ENCODE measurements around the gene ERMP1. TPM values are rescaled to one million over a fixed set of nuclear protein-coding genes. Genes with fewer than 3 reads are reported as not detected.

The ERMP1 gene
- total and polyA plus RNA-seq, 4 donors: 3.1 to 21.5 (median 13.0) TPM

DNA sequence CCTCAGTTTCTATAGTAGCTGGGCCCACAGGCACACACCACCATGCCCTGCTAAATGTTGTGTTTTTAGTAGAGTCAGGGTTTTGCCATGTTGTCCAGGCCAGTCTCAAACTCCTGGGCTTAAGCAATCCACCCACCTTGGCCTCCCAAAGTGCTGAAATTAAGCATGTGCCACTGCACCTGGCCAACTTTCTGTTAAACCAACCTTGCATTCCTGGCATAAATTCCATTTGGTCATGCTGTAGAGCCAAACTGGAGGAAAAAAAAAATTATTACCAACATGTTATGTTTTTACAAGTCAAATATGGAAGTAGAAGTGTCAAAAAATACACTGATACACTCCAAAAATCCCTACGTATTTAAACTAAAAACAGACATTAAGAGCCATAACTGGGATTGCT, 54.1 kb downstream of the ERMP1 start:
- TF ChIP-seq CTCF (IDR thresholded peaks at IDR 0.05; ENCODE audit: control extremely low read depth, extremely low read depth): no peak
- Histone ChIP-seq H3K27me3 (ENCODE audit: control insufficient read depth in 3 of 3, insufficient read depth in 3 of 3, low read length in 2 of 3) (no peaks in the 10 kb centered on the region), H3K4me1 (ENCODE audit: control insufficient read depth in 5 of 5, insufficient read depth in 5 of 5, low read length in 5 of 5) (peaks cover 0 to under 1% (median 0%) of the 10 kb centered on the region in 5 donors), H3K9ac (ENCODE audit: insufficient read depth in 1 of 2, low read length in 2 of 2) (no peak overlapping the region), H3K36me3 (ENCODE audit: control insufficient read depth in 4 of 4, insufficient read depth in 4 of 4, low read length in 4 of 4) (peaks cover 17 to 50% (median 33%) of the 10 kb centered on the region in 4 donors), H3K4me3 (no peak overlapping the region), H3K9me3 (ENCODE audit: control insufficient read depth in 4 of 4, insufficient read depth in 3 of 4, low read length in 3 of 4) (peaks cover 3 to 25% (median 13%) of the 10 kb centered on the region in 4 donors), H3K27ac (ENCODE audit: low read depth in 1 of 2, low read length in 1 of 2) (no peak overlapping the region)
- ATAC-seq (ENCODE audit: insufficient read depth, low FRiP score) (no peak), DNase-seq (peak in 1 of 3 donors; percentile 9)
- 98 to 100% methylated on average over 1 of the region's 1 CpG for WGBS, 2 donors

DNA sequence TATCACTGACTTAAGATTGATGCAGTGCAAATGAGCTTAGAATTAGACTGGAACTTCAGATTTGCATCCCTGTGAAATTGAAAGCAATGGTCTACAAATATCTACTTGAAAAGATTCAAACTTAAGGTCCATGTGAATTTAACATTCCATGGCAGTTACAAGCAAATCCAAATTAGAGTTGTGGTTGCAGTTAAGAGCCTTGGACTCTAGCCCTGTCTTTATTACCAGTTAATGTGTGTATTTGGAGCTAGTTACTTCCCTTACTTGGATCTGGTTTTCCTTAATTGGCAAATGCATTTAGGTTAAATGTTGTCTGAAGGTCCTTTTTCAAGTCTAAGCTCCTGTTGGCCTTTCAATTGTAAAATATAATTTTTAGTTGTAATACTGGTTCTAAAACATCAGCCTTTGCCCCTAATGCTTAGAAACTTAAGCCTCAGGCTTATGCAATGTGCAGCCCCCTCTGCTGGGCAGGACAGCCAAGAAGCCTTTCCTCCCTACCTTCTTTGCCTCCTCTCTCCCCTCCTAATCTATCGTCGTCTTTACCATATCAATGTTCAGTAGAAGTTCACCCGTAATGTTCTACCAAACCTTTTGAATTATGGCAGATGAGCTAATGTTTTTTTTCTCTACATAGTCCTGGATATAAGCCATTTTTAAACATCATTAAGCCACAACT, 59.5 kb downstream of the ERMP1 start:
- no peaks in the 10 kb centered on the region for H3K4me1 ChIP-seq (ENCODE audit: control insufficient read depth in 5 of 5, insufficient read depth in 5 of 5, low read length in 5 of 5)
- H3K27me3 ChIP-seq (ENCODE audit: control insufficient read depth in 3 of 3, insufficient read depth in 3 of 3, low read length in 2 of 3): no peaks in the 10 kb centered on the region
- ATAC-seq (ENCODE audit: insufficient read depth, low FRiP score) (no peak), DNase-seq (no peak)
- no peak for TF ChIP-seq CTCF (IDR thresholded peaks at IDR 0.05; ENCODE audit: control extremely low read depth, extremely low read depth)
- H3K9ac ChIP-seq (ENCODE audit: insufficient read depth in 1 of 2, low read length in 2 of 2): no peak overlapping the region
- peaks cover 0 to 10% (median 2%) of the 10 kb centered on the region in 4 donors for H3K9me3 ChIP-seq (ENCODE audit: control insufficient read depth in 4 of 4, insufficient read depth in 3 of 4, low read length in 3 of 4)
- WGBS, 2 donors: 88 to 89% methylated on average over 3 of the region's 3 CpGs
- no peak overlapping the region for H3K27ac ChIP-seq (ENCODE audit: low read depth in 1 of 2, low read length in 1 of 2)
- peaks cover 12 to 50% (median 35%) of the 10 kb centered on the region in 4 donors for H3K36me3 ChIP-seq (ENCODE audit: control insufficient read depth in 4 of 4, insufficient read depth in 4 of 4, low read length in 4 of 4)
- H3K4me3 ChIP-seq: no peak overlapping the region

GRCh38 chr9:5767968-5768932, 64.7 kb downstream of the ERMP1 start:
- Histone ChIP-seq H3K27ac (ENCODE audit: low read depth in 1 of 2, low read length in 1 of 2) (no peak overlapping the region), H3K27me3 (ENCODE audit: control insufficient read depth in 3 of 3, insufficient read depth in 3 of 3, low read length in 2 of 3) (no peaks in the 10 kb centered on the region), H3K9ac (ENCODE audit: insufficient read depth in 1 of 2, low read length in 2 of 2) (no peak overlapping the region), H3K36me3 (ENCODE audit: control insufficient read depth in 4 of 4, insufficient read depth in 4 of 4, low read length in 4 of 4) (peaks cover 20 to 53% (median 43%) of the 10 kb centered on the region in 4 donors), H3K4me1 (ENCODE audit: control insufficient read depth in 5 of 5, insufficient read depth in 5 of 5, low read length in 5 of 5) (no peaks in the 10 kb centered on the region), H3K9me3 (ENCODE audit: control insufficient read depth in 4 of 4, insufficient read depth in 3 of 4, low read length in 3 of 4) (no peaks in the 10 kb centered on the region), H3K4me3 (no peak overlapping the region)
- no peak for TF ChIP-seq CTCF (IDR thresholded peaks at IDR 0.05; ENCODE audit: control extremely low read depth, extremely low read depth)
- WGBS, 2 donors: 81 to 84% methylated on average over 5 of the region's 5 CpGs
- DNase-seq: no peak
- ATAC-seq (ENCODE audit: insufficient read depth, low FRiP score): no peak
